ENCODE measurements around the gene CNPY1. TPM values are rescaled to one million over a fixed set of nuclear protein-coding genes. Genes with fewer than 3 reads are reported as not detected.

Gene CNPY1
- total RNA-seq, 2 donors from 2014 or later, result not detected

DNA sequence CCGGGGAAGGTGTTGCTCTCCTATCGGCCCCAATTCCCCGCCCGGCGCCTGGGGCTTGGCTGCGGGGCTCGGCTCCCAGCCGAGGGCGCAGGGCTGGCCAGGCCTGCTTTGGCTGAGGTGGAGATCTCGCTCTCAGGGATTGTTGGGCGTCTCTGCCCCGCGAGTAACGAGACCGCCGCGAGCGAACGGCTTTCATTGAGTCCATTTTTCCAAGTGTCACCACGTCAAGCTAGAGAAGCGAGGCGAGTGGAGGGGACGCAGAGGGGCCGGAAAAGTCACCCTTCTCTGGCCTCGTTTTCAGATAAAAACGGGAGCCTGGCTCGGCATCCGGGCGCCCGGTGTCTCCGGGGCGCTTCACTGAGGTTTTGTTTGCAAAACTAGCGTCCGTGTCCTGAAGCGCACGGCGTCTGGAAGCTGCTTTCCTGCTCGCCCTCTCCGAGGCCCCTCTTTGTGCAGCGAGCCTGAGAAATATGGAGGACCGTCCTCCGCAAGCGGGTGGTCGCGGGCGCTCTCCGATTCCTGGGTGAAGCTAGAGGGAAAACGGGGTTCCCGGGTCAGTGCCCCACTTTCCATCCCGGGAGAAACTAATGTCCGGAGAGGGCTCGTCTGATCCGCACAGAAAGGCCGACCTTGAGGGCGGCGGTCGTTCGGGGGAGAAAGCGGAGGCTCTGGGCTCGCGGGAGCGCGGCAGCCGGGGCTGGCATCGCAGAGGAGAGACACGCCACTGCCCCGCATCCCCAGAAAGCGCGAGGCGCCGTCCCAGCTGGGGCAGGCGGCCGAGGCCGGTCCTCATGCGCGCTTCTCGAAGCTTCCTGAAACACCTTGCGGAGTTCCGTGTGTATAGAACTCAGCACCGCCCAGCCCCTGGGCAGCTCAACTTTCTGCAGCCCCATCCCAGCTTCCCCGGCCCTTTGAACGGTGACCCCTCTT is 91.9 kb downstream of the CNPY1 start:
- no peak for ATAC-seq
- intact Hi-C loops (cut with DNase I, micrococcal nuclease), result no loop called here
- DNase-seq, result no peak

DNA sequence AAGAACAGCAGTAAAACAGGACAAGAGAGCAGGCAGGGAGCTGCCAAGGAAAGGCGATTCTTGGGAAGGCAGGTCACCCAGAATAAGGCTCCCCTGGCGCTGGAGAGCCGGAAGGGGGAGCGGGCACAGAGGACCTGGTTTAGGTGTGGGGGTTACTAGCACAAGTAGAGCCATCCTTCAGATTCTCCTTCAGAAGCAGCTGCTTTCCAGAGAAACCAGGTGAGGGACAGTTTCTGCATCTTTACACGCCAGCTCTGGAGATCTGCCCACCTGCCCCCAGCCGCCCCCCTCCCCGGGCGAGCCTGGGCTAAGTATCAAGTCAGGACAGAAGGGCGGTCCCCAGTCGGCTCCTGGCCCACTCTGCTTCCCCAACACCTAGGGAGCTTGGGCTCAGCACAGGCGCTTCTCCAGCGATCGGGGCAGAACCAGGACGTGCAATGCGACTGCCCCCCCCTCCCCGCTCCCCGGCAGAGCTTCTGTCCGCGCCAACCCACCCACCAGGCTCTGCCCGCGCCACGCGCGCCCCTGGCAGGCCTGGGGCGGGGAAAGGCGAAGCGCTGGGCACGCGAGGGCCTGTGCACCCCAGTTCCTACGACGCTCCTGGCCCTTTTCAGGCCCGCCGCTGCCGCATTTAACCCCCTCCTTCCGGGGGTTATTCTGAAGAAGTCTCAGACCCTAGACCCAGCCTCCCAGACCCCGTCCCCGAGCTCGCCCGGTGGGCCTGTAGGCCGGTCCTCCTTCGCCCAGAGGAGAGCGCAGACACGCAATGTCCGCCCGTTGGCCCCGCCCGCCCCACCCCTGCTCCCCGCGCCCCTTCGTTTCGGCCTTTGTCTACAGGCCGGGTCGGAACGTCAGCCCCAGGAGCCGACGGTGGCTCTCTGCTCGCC is 92.8 kb downstream of the CNPY1 start:
- DNase-seq, result no peak
- no peak for ATAC-seq
- intact Hi-C loops (cut with DNase I, micrococcal nuclease), result no loop called here

DNA sequence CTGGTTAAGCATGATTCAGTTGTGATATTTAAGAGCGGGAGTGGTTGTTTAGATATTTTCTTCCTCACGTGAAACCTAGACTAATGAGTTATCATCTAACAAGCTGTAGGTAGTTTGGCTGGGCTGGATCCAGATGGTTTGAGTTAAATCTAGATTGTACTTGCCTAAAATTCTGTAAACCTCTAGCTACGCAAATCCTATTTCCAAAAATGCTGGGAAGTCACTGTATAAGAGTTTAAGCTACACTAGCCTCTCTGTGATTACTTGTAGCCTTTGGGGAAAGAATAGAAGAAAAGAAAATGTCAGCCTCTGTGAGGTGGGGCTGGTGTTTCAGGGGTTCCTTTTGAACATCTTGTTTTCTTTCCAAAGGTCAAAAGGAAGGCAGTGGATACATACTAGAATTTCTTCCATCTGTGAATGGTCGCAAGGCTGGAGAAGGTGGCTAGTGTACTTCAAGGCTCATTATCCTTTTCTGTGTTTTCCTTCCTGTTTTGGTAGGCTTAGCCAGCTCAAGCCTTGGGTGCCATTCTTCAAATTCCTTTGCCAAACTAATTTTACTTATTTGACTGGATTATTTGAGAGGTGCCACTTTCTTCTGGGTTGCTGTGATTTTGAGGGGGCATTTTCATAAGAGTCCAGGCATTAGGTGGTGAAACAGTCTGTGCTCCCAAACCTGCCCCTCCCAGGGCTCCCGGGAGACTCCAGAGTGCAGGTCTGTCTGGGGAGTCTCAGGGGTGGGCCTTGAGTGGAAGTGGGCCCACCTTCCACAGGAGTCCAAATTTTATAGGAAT is 93.7 kb downstream of the CNPY1 start:
- ATAC-seq, result no peak

DNA sequence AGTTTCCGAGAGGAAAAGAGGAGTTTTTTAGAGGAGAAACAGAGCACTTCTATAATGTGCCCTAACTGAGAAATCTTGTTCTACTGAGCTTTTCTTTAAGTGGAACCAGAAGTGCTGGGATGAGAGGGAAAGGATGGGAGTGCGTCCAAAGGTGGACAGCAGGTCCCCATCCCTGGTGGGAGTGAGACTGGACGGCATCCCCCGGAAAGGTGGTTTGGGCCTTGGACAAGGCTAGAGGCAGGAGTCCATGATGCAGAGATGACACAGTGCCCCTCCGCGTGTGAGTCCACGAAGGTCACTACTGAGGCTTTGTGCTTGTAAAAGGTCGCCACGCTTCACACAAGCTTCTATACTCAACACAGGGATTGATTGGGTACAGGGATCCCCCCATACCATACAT is 94.5 kb downstream of the CNPY1 start:
- DNase-seq, result no peak
- intact Hi-C loops (cut with DNase I, micrococcal nuclease), result no loop called here
- ATAC-seq, result no peak

More for the DNA sequence above, 93.7 kb downstream of the CNPY1 start:
- no peak for DNase-seq
- intact Hi-C loops (cut with DNase I, micrococcal nuclease), result no loop called here

Other genes with a start within 250 kb of the CNPY1 start
- gene INSIG1, start 248.7 kb downstream of the CNPY1 start, total RNA-seq, result 100 to 1,000 TPM in 1 of 2 donors, 10 to 100 TPM in 1; 73.3 to 148 TPM
- gene EN2, start 88.4 kb downstream of the CNPY1 start, total RNA-seq, result not detected
- 10 to 100 TPM; 59.1 to 61.1 TPM for gene RBM33, start 98.1 kb upstream of the CNPY1 start, total RNA-seq